ENCODE data around the gene SDC1. TPM values are rescaled to one million over a fixed set of nuclear protein-coding genes. Genes with fewer than 3 reads are reported as not detected.

SDC1 gene
- polyA plus RNA-seq, 1 experiment, result 17.9 TPM

DNA sequence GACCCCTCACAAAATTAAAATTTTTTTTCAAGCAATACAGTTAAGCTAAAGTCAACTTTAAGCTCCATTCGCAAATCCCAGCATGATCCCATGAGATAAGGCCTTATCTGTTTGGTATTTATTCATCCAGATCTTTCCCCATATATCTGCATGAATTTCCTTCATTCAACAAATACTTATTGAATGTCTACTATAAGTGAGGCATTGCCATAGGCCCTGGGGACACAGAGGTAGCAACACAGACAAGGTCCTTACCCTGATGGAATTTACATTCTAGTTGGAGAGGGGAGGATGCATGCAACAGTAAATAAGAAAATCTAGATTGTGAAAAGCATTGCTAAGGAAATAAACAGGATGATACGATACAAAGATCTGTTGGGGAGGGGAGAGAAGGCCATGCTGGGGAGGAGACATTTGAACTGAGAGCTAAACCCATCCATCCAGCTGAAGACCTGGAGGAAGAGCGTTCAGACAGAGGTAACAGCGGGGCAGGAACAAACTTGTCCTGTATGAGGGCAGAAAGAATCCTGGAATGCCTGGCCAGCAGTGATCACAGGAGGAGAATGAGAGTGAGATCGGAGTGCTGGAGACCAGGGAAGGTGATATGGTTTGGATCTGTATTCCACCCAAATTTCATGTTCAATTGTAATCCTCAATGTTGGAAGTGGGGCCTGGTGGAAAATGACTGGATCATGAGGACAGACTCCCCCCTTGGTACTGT is 71.6 kb downstream of the SDC1 start:
- DNase-seq (ENCODE audit: low read depth, low spot score), result no peak
- ChIA-PET POLR2A (no interaction called here), CTCF (interaction anchor here (0.7 kb wide), 1 partner anchor 18 kb away, joined by 3 read pairs; no protein-coding TSS in a partner anchor)
- TF ChIP-seq, protein P1, sequence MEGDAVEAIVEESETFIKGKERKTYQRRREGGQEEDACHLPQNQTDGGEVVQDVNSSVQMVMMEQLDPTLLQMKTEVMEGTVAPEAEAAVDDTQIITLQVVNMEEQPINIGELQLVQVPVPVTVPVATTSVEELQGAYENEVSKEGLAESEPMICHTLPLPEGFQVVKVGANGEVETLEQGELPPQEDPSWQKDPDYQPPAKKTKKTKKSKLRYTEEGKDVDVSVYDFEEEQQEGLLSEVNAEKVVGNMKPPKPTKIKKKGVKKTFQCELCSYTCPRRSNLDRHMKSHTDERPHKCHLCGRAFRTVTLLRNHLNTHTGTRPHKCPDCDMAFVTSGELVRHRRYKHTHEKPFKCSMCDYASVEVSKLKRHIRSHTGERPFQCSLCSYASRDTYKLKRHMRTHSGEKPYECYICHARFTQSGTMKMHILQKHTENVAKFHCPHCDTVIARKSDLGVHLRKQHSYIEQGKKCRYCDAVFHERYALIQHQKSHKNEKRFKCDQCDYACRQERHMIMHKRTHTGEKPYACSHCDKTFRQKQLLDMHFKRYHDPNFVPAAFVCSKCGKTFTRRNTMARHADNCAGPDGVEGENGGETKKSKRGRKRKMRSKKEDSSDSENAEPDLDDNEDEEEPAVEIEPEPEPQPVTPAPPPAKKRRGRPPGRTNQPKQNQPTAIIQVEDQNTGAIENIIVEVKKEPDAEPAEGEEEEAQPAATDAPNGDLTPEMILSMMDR (IDR thresholded peaks at IDR 0.05; ENCODE audit: low read depth, low read length), result no peak
- Histone ChIP-seq H3K27me3 (ENCODE audit: control insufficient read depth, insufficient read depth, low read length) (no peaks in the 10 kb centered on the region), H3K4me3 (ENCODE audit: low read depth, low read length) (no peak overlapping the region), H3K9me3 (ENCODE audit: control insufficient read depth, insufficient read depth, low read length) (no peaks in the 10 kb centered on the region), H3K27ac (ENCODE audit: low read depth, low read length) (no peak overlapping the region)

- TF ChIP-seq, protein P1 (IDR thresholded peaks at IDR 0.05; ENCODE audit: low read depth, low read length), result no peak
- H3K27me3 ChIP-seq (ENCODE audit: control insufficient read depth, insufficient read depth, low read length), result no peaks in the 10 kb centered on the region
- H3K27ac ChIP-seq (ENCODE audit: low read depth, low read length), result no peak overlapping the region
- H3K4me3 ChIP-seq (ENCODE audit: low read depth, low read length), result no peak overlapping the region
- ChIA-PET POLR2A (interaction anchor here (1.1 kb wide), 1 partner anchor 72 kb away, joined by 4 read pairs; no protein-coding TSS in a partner anchor), CTCF (interaction anchor here (0.9 to 1.4 kb wide), 2 partner anchors 41 to 42 kb away, joined by 3 to 10 read pairs; no protein-coding TSS in a partner anchor)
- H3K9me3 ChIP-seq (ENCODE audit: control insufficient read depth, insufficient read depth, low read length), result no peaks in the 10 kb centered on the region
- no peak for DNase-seq (ENCODE audit: low read depth, low spot score)
Measured at GRCh38 chr2:20150806-20151571, 73.9 kb downstream of the SDC1 start.

Small RNA genes within 50 kb of the gene (small RNA-seq; reads per million reads assigned to genes)
- gene RN7SL140P (ENCODE audit: insufficient read length, low read depth) (not detected), gene RNU6-961P (ENCODE audit: insufficient read length, low read depth) (not detected), gene RNU7-113P (ENCODE audit: insufficient read length, low read depth) (not detected)

Other genes starting within 250 kb of the SDC1 start
- 6.7 and 9.1 TPM in 2 replicates for gene WDR35, start 235.0 kb downstream of the SDC1 start, polyA plus RNA-seq (2011; rRNA removed)
- 2.7 and 3.0 TPM in 2 replicates for gene MATN3, start 212.5 kb downstream of the SDC1 start, polyA plus RNA-seq (2011; rRNA removed)
- gene LAPTM4A, start 173.5 kb downstream of the SDC1 start, polyA plus RNA-seq (2011; rRNA removed), result 1,309 and 1,416 TPM in 2 replicates
- gene PUM2, start 125.7 kb upstream of the SDC1 start, polyA plus RNA-seq (2011; rRNA removed), result 42.9 and 53.7 TPM in 2 replicates
- 45.5 and 47.7 TPM in 2 replicates for gene RHOB, start 221.9 kb upstream of the SDC1 start, polyA plus RNA-seq (2011; rRNA removed)